Breast epithelium (tissue), 4 donors: ENCODE results near the gene HESX1. TPM values are rescaled to one million over a fixed set of nuclear protein-coding genes. Genes with fewer than 3 reads are reported as not detected.

ENCODE experiments used
- DNase-seq, 2 donors: peaks; one replicate each; pipeline ENCODE4 v3.0.0-alpha.2; 2019; ENCODE audit warnings: low spot score in 2 of 2
- H3K27ac ChIP-seq, 2 donors: fragments of 200-600 bp; sonication (generic) in 1 of 2; one replicate each; pipeline ENCODE4 v1.5.1; 2016 to 2019; ENCODE audit warnings: mild to moderate bottlenecking in 1 of 2
- H3K27me3 ChIP-seq, 2 donors: fragments of 200-600 bp; sonication (generic) in 1 of 2; one replicate each; pipeline versions ENCODE4 v1.5.1 to v1.6.0; 2017 to 2019; ENCODE audit warnings: control low read depth in 1 of 2, mild to moderate bottlenecking in 1 of 2
- H3K36me3 ChIP-seq: fragments of 200-600 bp; one replicate; pipeline ENCODE4 v1.5.1; 2019
- H3K4me1 ChIP-seq, 2 donors: fragments of 200-600 bp; sonication (generic); one replicate each; pipeline ENCODE4 v1.5.1; 2016 to 2019; ENCODE audit warnings: control low read depth in 1 of 2
- H3K4me3 ChIP-seq, 3 donors: fragments of 200-600 bp; sonication (generic); 1 replicate in 2 of 3; 2 replicates in 1 of 3; pipeline ENCODE4 v1.5.1; 2016 to 2019; ENCODE audit warnings: mild to moderate bottlenecking in 3 of 3, moderate library complexity in 2 of 3
- H3K9me3 ChIP-seq, 2 donors: fragments of 200-600 bp; sonication (generic) in 1 of 2; one replicate each; pipeline ENCODE4 v1.5.1; 2016 to 2019; ENCODE audit warnings: control low read depth in 1 of 2
- POLR2A ChIP-seq: fragments of 450-650 bp; IDR thresholded peaks from one replicate; pipeline ENCODE4 v1.6.1; 2016; ENCODE audit warnings: antibody characterized with exemption, mild to moderate bottlenecking, moderate library complexity
- POLR2AphosphoS5 ChIP-seq, 3 donors: sonication (generic); formaldehyde crosslinking; IDR thresholded peaks; one replicate each; pipeline ENCODE4 v1.6.1; 2017; ENCODE audit warnings: antibody characterized with exemption in 3 of 3
- intact Hi-C: fragments of 100-400 bp; cut with DNase I; formaldehyde crosslinking; loops from one replicate; pipeline ENCODE4 v1.15.1; 2023; ENCODE audit warnings: low total_unique reads
- total RNA-seq, 3 donors: library from RNA; depleted of rRNA; stranded (reverse); fragments of >200 nt; gene quantifications; one replicate each; pipeline ENCODE4 v1.1.0, GENCODE V29; 2016
- TF ChIP-seq, protein P1 (sequence below), 3 donors: fragments of 450-650 bp; IDR thresholded peaks; one replicate each; pipeline ENCODE4 v1.5.1; 2016 to 2017; ENCODE audit warnings: antibody characterized with exemption in 3 of 3, mild to moderate bottlenecking in 3 of 3, moderate library complexity in 3 of 3

The HESX1 gene
- total RNA-seq = 1 to 10 TPM in 1 of 3 donors, under 1 TPM in 2; 0.48 to 1.3 (median 0.66) TPM

GRCh38 chr3:57199895-57200297 is at the start of gene HESX1:
TSS of gene HESX1 (minus strand) at chr3:57199978. CDS start at chr3:57199918, 60 bp downstream.
- no peak within 1 kb of the TSS for H3K27ac ChIP-seq
- no peak for TF ChIP-seq POLR2AphosphoS5 (IDR thresholded peaks at IDR 0.05)
- TF ChIP-seq POLR2A = no peak
- TF ChIP-seq, protein P1, sequence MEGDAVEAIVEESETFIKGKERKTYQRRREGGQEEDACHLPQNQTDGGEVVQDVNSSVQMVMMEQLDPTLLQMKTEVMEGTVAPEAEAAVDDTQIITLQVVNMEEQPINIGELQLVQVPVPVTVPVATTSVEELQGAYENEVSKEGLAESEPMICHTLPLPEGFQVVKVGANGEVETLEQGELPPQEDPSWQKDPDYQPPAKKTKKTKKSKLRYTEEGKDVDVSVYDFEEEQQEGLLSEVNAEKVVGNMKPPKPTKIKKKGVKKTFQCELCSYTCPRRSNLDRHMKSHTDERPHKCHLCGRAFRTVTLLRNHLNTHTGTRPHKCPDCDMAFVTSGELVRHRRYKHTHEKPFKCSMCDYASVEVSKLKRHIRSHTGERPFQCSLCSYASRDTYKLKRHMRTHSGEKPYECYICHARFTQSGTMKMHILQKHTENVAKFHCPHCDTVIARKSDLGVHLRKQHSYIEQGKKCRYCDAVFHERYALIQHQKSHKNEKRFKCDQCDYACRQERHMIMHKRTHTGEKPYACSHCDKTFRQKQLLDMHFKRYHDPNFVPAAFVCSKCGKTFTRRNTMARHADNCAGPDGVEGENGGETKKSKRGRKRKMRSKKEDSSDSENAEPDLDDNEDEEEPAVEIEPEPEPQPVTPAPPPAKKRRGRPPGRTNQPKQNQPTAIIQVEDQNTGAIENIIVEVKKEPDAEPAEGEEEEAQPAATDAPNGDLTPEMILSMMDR (IDR thresholded peaks at IDR 0.05) = no peak
- H3K4me3 ChIP-seq = no peak within 1 kb of the TSS
- H3K27me3 ChIP-seq = no peaks in the 10 kb centered on the region
- H3K4me1 ChIP-seq = no peaks in the 10 kb centered on the region
- H3K9me3 ChIP-seq = no peaks in the 10 kb centered on the region
- intact Hi-C loops = no loop called here
- DNase-seq = no peak
- no peaks in the 10 kb centered on the region for H3K36me3 ChIP-seq

DNA sequence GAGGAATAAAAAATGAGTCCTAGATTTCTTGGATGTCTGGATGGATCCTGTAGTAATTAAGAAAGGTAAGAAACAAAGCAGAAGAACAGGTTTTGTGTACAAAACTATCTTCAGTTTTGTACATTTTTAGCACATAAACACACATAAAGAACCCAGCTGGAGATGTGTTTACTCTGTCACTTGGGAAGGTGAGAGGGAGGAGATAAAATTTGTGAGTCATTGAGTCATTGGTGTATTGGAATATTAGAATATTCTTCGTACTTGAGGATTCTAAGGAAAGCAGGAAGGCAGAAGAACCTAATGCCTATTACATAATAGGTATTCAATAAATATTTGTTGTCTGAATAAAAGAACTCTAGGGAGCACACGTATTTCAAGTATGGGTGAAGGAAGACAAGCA is 45.2 kb upstream of the HESX1 start:
- Histone ChIP-seq H3K27ac (no peak overlapping the region), H3K4me3 (no peak overlapping the region), H3K9me3 (no peaks in the 10 kb centered on the region), H3K4me1 (no peaks in the 10 kb centered on the region), H3K27me3 (no peaks in the 10 kb centered on the region), H3K36me3 (peaks cover 11% of the 10 kb centered on the region)
- TF ChIP-seq POLR2A = no peak
- TF ChIP-seq, protein P1 (IDR thresholded peaks at IDR 0.05) = no peak
- intact Hi-C loops = no loop called here
- DNase-seq = no peak

GRCh38 chr3:57234613-57235575 is 35.1 kb upstream of the HESX1 start:
- no peak overlapping the region for H3K27ac ChIP-seq
- no peak overlapping the region for H3K4me3 ChIP-seq
- no peak for DNase-seq
- intact Hi-C loops = no loop called here
- TF ChIP-seq POLR2AphosphoS5 (IDR thresholded peaks at IDR 0.05) (no peak), POLR2A (no peak)
- TF ChIP-seq, protein P1 (IDR thresholded peaks at IDR 0.05) = no peak
- H3K9me3 ChIP-seq = no peaks in the 10 kb centered on the region
- H3K27me3 ChIP-seq = no peaks in the 10 kb centered on the region
- no peaks in the 10 kb centered on the region for H3K36me3 ChIP-seq
- no peaks in the 10 kb centered on the region for H3K4me1 ChIP-seq

GRCh38 chr3:57233799-57234198 is 34.0 kb upstream of the HESX1 start:
- intact Hi-C loops = no loop called here
- TF ChIP-seq, protein P1 (IDR thresholded peaks at IDR 0.05) = no peak
- TF ChIP-seq POLR2AphosphoS5 (IDR thresholded peaks at IDR 0.05) (no peak), POLR2A (no peak)

DNA sequence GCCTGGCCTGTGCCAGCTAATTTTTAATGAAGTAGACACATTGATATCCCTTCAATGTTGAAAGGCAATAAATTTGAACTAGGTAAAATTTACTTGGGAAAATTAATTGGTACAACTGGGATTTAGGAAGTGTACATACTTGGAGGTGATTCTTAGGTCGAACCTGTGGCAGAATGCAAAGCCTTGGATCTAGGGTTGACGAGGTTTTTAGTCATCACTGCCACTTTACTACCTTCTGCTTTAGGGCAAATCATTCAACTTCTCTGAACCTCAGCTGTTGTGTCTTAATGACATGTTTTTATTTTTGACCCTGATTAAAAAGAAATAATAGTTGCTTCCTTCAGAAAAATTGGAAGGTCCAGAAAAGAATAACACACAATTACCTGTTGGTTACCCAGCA is 30.2 kb upstream of the HESX1 start:
- TF ChIP-seq, protein P1 (IDR thresholded peaks at IDR 0.05) = no peak
- TF ChIP-seq POLR2AphosphoS5 (IDR thresholded peaks at IDR 0.05) (no peak), POLR2A (no peak)
- H3K36me3 ChIP-seq = no peaks in the 10 kb centered on the region
- H3K27me3 ChIP-seq = no peaks in the 10 kb centered on the region
- no peak for DNase-seq
- intact Hi-C loops = no loop called here
- H3K4me3 ChIP-seq = no peak overlapping the region
- H3K4me1 ChIP-seq = peaks cover 0 to 5% of the 10 kb centered on the region in 2 donors
- no peaks in the 10 kb centered on the region for H3K9me3 ChIP-seq
- H3K27ac ChIP-seq = peak overlapping the region in 1 of 2 donors; percentile 15

More at GRCh38 chr3:57233799-57234198, 34.0 kb upstream of the HESX1 start:
- no peak overlapping the region for H3K4me3 ChIP-seq
- DNase-seq = no peak
- H3K36me3 ChIP-seq = no peaks in the 10 kb centered on the region
- H3K9me3 ChIP-seq = no peaks in the 10 kb centered on the region
- H3K27me3 ChIP-seq = no peaks in the 10 kb centered on the region
- peaks cover 0 to 5% of the 10 kb centered on the region in 2 donors for H3K4me1 ChIP-seq
- no peak overlapping the region for H3K27ac ChIP-seq
